ENCODE data around the gene NES.
A peak's percentile ranks its signal among the peaks of the same experiment; 100 is the strongest.

Gene NES

DNA sequence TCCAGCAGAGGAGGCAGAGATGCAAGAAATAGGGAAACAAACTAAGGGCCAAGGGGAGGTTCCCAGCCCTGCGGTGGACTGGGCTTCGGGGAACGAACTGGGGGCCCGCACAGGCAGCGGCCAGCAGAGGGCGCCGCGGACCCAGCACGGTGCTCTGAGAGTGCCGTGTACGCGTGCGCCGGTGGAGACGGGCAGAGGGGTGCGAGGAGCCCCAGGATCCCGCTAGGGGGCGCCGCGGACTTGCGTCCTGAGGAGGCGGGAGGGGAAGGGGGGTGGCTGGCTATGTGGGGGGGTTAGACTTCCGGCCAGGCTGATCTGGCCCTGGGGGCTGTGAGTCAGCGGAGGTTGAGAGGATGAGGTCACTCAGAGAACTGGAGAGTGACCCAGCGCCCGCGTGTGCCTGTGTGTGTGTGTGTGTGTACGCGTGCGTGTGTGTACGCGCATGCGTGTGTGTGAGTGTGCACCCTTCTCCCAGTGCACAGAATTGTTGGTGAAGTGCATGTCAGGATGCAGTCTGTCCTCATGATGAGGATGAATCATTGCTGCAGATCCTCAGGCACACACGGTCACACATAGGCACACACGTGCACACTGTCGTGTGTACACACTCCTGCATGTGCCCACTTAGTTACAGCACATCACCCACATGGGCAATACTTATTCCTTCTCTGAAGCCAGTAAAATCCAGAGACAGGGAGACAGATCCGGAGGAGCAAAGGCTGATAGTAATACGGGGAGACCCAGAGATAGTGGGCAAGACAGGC, 17.0 kb downstream of the NES start:
- peak; percentile 84 for DNase-seq

DNA sequence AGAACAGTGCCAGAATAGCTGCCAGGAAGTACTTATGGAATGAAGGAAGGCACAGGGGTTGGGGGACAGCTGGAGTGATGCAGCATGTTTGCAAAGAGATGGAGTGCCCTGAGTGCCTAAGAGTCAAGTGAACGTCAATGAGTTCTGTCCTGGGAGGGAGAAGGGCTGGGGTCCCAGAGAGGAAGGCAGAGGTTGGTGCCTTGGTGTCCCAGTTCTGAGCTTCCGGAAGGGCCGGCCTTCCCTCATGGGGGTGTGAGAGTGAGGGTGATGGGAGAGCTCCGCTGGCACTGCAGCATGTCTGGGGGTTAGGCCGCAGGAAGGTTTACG, 17.6 kb downstream of the NES start:
- DNase-seq: no peak

DNA sequence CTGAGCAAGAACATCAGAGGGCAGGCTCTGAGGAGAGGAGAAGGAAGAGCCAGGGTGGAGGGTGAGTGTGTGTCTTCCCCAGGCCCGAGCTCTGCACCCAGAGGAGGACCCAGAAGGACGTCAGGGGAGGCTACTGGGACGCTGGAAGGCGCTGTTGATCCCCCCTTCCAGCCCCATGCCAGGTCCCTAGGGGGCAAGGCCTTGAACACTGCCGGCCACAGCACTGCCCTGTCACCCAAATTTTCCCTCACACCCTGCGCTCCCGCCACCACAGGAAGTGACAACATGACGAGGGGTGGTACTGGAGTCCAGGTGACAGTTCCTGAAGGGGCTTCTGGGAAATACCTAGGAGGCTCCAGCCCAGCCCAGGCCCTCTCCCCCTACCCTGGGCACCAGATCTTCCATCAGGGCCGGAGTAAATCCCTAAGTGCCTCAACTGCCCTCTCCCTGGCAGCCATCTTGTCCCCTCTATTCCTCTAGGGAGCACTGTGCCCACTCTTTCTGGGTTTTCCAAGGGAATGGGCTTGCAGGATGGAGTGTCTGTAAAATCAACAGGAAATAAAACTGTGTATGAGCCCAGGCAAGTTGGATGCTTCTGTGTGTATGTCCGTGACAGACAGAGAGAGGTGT, 18.1 kb downstream of the NES start:
- no peak for DNase-seq

DNA sequence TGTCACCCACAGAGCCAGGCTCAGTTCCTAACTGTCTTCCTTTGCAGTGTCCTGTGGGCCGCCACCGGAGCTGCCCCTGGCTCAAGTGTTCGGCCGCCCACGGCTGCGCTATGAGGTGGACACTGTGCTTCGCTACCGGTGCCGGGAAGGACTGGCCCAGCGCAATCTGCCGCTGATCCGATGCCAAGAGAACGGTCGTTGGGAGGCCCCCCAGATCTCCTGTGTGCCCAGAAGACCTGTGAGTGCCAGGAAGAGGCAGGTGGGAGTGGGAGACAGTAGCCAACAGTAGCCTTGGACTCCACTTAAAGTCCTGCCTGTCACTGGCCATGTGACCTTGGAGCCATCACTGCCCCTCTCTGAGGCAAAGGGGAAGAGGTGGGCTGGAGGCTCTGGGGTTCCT, 18.7 kb downstream of the NES start:
- no peak for DNase-seq

DNA sequence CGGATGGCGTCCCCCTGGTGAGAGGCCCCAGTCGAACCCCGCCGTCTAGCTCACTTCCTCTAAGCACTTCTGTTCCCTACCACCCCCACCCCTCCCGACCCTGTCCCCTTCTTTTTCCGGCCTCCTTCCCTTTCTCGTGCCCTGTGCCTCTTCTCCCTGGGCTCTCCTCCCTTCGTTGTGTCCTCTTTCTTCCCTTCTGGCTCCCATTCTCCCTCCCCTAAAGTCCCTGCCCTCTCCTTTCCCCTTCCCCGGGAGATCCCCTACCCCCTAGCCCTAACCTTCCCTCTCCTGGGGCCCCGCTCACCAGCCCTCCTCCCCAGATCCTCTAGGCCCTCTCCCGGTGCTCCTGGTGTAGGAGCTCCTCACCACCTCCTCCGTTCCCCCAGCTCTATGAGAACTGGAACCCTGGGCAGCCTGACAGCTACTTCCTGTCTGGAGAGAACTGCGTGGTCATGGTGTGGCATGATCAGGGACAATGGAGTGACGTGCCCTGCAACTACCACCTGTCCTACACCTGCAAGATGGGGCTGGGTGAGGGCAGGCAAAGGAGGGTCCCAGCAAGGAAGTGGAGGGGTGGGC, 19.4 kb downstream of the NES start:
- no peak for DNase-seq

DNA sequence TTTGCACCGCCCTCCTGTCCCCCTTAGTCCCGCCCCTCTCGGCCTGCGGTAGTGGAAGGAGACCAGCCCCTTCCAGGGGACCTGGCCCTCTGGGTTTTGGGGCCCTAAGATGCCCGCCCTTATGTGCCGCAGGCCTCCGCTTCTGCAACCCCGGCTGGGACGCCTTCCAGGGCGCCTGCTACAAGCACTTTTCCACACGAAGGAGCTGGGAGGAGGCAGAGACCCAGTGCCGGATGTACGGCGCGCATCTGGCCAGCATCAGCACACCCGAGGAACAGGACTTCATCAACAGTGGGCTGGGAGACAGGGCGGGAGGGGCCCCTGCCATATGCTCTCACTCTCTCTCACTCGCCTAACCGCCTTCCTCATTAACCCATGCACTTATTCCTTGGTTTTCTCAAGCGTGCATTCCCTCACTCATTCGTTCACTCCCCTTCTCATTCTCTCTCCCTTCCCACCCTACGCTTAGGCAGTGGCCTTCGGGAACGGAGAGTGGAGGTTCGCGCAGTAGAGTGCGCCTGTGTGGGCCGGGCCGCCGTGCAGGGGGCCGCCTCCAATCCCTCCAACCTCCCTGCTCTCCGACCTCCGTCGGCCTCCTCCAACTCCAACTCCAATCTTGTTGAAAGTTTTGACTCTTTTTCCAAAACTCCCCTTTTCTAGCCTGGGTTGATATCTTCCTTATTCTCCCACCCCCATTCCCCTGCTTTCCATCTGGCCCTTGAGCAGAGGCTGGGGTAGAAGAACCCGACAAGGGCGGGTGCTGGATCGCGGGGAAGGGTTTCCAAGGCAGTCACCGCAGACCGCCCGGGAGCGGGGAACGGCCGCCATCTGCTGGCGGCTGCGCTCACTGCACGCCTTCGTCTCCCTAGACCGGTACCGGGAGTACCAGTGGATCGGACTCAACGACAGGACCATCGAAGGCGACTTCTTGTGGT, 20.1 kb downstream of the NES start:
- peak; percentile 67 for DNase-seq

DNA sequence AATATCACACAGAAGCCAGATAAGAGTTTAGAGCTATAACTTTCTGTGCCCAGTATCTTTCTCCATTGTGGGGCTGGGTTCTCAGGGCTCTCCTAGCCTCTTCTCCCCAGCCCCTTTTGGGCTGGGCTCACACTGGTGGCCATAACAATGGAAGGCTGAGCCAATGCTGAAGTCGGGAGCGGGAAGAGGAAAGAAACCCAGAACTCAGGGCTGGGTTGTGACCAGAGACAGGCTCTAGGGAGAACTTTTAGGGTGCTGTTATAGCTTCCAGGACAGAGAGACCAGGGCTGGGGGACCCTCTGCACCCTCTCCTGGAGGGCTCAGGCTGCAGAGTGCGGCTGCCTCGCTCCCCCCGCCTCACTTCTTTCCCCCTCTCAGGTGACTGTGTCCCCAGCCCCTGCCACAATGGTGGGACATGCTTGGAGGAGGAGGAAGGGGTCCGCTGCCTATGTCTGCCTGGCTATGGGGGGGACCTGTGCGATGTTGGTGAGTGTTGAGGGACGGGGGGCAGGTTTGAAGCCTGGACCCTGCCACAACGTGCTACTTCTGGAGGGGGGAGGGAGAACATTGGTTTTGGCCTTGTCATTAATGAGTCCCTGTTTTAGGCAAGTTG, 21.2 kb downstream of the NES start:
- DNase-seq: no peak

DNA sequence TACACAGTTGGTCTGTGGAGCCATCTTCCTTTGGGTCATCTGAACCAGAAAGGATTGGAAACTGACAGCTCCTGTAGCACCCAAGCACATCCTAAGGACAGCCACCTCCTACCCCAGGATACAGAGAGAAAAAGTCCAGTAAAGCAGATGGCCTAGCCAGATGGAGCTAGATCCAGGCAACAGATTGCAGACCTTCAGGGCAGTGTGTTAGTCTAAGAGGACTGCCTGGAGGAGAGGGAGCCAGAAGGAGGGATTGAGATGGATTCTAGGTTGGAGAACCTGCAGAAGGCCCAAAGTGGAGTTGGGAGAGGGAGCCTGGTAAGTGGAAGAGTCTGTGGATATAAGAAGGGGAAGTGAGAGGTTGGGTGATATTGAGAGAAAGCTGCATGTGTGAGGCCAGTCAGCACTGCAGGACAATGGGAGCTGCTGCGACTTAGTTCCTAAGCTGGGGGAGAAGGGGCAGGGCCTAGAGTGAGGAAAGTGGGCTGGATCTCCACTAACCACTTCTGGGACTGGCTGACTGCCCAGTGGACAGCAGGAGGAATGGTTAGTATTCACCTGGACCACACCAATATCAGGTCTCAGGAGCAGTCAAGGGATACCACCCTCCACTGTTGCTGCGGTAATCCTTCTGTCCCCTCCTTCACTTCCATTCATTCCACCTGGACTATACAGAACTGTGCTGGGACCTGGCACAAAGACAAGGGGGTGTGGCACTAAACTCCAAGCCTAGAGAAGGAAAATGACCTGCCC, 21.9 kb downstream of the NES start:
- no peak for DNase-seq

DNA sequence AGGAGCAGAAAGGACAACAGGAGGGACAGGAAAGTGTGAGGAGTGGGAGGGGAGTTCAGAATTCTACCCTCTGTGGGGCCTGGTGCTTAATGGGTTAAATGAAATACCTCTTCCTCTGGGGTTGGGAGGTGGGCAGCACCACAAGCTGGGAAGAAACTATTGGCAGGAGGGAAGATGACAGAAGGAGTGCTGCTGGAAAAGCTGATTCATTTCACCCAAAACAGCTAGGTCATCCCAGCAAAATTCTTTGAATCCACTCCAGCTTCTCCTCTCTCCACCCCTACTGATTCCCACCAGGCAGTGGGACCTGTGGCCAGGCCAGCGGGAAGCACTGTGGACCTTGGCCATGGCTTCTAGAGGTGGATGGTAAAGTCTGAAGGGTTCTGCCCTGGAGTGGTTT, 22.5 kb downstream of the NES start:
- no peak for DNase-seq

DNA sequence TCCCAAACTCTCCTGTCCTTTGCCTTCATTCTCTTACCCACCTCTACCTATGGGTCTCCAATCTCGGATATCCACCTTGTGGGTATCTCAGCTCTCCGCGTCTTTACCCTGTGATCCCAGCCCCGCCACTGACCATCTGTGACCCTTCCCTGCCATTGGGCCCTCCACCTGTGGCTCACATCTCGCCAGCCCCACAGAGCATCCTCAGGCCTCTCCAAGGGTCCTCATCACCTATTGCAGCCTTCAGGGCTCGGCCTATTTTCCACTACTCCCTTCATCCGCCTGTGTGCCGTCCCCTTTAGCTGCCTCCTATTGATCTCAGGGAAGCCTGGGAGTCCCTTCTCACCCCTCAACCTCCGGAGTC, 24.2 kb downstream of the NES start:
- no peak for DNase-seq

DNA sequence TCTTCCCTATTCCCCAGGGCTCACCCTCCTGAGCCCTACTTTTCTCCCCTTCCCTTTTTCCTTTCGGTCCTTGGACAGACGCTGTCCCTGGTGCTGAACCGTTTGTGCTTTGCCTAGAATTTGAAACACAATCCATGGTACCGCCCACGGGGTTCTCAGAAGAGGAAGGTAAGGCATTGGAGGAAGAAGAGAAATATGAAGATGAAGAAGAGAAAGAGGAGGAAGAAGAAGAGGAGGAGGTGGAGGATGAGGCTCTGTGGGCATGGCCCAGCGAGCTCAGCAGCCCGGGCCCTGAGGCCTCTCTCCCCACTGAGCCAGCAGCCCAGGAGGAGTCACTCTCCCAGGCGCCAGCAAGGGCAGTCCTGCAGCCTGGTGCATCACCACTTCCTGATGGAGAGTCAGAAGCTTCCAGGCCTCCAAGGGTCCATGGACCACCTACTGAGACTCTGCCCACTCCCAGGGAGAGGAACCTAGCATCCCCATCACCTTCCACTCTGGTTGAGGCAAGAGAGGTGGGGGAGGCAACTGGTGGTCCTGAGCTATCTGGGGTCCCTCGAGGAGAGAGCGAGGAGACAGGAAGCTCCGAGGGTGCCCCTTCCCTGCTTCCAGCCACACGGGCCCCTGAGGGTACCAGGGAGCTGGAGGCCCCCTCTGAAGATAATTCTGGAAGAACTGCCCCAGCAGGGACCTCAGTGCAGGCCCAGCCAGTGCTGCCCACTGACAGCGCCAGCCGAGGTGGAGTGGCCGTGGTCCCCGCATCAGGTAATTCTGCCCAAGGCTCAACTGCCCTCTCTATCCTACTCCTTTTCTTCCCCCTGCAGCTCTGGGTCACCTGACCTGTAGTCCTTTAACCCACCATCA, 24.8 kb downstream of the NES start:
- DNase-seq: no peak

DNA sequence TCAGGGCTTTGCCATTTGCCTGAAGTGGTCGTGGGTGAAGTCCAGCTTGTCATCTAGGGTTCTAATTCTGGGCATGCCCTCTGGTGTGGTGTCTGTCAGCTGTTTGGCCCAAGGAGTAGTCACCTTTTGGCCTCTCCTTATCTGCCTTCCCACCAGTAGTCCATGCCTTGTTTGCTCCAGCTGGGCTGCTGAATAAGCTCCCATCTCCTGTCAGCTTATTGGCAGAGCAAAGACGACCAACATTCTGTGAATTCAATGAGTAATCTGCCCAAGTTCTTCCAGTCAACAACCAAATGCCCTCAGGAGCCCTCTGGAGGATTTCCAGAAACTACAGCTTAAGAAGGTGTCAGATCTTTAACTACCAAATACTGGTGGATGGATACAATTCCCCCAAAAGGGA, 28.3 kb downstream of the NES start:
- DNase-seq: no peak

DNA sequence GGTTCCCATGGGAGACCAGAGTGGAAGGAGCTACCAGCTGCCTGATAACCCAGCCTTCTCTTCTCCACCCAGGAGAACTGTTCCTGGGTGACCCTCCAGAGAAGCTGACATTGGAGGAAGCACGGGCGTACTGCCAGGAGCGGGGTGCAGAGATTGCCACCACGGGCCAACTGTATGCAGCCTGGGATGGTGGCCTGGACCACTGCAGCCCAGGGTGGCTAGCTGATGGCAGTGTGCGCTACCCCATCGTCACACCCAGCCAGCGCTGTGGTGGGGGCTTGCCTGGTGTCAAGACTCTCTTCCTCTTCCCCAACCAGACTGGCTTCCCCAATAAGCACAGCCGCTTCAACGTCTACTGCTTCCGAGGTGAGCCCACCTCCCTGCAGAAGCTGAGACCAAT, 28.7 kb downstream of the NES start:
- DNase-seq: no peak

DNA sequence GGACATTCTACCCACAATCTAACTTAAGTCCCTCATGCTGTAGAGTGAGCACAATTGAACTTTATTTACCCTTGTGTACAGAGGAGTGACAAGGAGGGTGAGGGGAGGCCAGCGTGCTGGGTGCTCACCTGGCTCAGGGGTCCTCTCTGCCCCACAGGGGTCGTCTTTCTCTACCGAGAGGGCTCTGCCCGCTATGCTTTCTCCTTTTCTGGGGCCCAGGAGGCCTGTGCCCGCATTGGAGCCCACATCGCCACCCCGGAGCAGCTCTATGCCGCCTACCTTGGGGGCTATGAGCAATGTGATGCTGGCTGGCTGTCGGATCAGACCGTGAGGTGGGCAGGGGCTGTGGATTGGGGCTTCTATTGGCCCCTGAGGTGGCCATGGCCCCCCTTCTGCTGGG, 29.9 kb downstream of the NES start:
- DNase-seq: no peak

DNA sequence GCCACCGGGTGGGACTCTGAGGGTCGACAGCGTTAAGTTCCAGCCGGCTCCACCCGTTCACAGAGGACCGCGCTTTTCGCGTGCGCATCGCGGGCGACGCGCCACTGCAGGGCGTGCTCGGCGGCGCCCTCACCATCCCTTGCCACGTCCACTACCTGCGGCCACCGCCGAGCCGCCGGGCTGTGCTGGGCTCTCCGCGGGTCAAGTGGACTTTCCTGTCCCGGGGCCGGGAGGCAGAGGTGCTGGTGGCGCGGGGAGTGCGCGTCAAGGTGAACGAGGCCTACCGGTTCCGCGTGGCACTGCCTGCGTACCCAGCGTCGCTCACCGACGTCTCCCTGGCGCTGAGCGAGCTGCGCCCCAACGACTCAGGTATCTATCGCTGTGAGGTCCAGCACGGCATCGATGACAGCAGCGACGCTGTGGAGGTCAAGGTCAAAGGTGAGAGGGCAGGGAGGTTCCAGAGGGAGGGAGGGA, 30.4 kb downstream of the NES start:
- DNase-seq: no peak

DNA sequence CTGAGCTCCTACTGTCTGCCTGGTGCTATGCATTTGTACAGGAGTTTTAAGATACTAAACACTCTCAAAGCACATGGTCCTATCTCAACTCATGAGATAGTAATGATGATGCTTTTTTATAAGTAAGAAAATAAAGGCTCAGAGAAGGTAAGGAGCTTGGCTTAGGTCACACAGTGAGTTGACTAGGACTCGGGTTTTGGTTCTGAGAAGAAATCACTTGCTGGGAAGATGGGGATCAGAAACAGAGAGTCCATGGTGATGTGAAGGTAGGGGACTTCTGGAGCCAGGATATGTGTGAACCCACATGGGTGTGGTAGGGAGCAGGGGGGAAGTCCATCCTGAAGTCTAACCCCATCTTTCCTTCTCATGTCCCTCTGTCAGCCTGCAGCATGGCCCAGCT, 31.5 kb downstream of the NES start:
- DNase-seq: no peak

DNA sequence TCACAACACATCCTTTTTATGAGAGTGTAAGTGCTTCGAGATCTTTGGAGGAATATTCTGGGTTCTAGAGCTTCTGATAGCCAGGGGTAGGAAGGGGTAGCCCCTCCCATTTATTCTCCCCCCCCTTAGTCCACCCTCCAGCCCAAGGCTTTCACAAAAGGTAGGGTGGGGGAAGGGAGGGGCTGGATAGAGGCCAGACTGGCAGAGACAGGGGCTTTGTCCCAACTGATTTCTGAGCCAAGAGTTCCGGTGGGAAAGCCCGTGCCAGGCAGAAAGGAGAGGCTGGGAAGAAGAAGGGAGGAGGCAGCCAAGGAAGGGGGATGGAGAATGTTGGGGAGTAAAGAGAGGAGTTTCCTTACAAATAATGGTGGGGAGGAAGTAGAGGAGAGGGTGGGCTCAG, 32.2 kb downstream of the NES start:
- DNase-seq: no peak

DNA sequence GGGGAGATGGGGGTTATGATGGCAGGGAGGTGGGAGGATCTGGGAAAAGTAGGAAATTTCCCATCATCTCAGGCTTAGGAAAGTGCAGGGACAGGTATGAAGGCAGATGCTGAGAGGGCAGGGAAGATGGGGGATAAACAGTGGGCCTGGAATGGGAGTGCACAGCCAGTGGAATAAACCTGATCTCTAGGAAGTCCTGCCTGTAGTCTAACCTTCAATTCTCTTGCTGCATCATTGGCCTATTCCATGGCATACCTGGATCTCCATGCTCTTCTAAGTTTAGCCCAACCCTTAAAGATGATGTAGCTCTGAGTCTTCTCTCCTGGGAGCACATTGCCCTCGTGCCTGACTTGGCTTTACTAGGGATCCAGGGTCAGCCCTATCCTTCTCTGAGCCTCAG, 32.6 kb downstream of the NES start:
- no peak for DNase-seq

DNA sequence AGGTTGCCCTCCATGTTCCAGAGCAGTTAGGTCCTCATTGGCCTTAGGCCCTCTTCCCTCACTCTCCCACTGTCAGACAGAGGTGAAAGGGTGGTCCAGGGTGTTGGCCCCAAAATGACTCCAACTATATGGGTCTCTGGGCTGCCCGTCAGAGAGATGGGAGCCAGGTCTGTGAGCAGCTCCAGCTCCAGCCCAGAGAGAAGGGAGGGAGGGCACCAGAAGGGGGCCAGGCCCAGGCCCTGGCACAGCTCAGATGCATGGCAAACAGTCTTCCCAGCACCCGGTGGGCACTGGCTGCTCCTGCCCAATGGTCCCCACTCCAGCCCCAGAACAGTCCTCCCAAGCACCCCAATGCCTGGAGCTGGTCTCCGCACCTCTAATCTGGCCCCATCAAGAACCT, 33.1 kb downstream of the NES start:
- DNase-seq: no peak

DNA sequence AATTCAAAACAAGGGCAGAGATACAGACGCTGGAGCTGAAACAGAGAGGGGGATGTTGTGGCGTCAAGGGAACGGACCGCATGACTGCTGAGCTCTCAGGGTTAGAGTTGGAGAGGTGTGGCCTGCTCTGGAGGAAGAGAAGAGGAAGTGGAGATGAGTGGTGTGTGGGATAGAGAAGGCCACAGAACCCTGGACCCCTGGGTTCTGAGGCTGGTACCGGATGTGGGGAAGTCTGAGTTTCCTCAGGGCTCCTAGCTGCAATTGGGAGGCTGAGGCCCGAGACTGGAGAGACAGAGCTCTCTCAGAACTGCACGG, 33.5 kb downstream of the NES start:
- DNase-seq: peak; percentile 5

DNA sequence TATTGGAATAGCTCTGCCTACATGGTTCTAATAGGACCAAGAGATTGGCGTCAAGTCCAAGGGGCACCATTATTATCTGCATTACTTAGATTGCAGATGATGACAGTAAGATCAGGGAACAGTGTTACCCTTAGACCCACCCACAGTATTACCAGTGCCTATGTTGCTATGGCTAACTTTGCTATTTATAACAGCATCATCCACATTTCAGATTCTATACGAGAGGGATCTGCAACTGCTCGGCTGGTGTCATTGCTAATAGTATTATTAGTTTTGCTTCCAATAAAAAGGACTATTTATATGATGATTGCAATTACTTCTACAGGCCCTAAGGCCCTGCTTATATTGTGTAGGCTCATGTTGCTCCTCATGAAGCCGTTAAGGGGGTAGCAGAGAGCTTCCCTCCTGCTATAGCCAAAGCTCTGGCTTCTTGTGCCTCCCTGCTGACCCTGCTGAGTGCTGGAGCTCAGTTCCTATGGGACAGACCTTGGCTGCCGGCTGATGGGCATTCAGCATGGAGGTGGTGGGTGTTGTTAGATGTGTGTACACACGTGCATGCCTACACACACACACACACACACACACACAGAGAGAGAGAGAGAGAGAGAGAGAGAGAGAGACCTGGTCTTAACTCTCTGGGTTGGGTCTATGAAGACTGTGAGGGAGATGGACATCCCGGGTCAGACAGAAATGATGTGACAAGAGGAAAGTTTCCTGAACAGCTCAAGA, 34.0 kb downstream of the NES start:
- no peak for DNase-seq

Data from stimulated activated naive CD4-positive, alpha-beta T cell treated with Interleukin-2 at 50 U/mL for 16 hours (primary cell).